IMR-90 (cell line): ENCODE results near the gene NFASC. TPM values are rescaled to one million over a fixed set of nuclear protein-coding genes. Genes with fewer than 3 reads are reported as not detected.

Experiments
- ATAC-seq: fragments of 200-7000 bp; cut with Tn5 transposase; 2 replicates; pipeline ENCODE4 v1.9.1; 2020; ENCODE audit warnings: low read depth, mild to moderate bottlenecking, moderate library complexity
- BruUV-seq: library from RNA; stranded (reverse); fragments of 400-500 nt; replicated peaks from 2 replicates; lab custom pipeline; 2021; lab: Mats Ljungman, UMichigan
- CTCF ChIA-PET: fragments of 300-600 bp; formaldehyde crosslinking; extraction: SDS; loops from one replicate; lab custom pipeline; 2021; ENCODE audit warnings: antibody characterized with exemption; lab: Yijun Ruan, JAX
- POLR2A ChIA-PET: fragments of 300-600 bp; sonication (Branson Sonifier 250); formaldehyde crosslinking; loops from one replicate; lab custom pipeline; 2022; ENCODE audit warnings: antibody characterized with exemption; ENCODE audit not compliant: unreplicated experiment; lab: Charles Lee
- DNase-seq: peaks from one replicate; pipeline ENCODE4 v3.0.0; 2013
- H2AFZ ChIP-seq: replicated peaks from 2 replicates; pipeline ENCODE3; 2013; ENCODE audit warnings: low read length, mild to moderate bottlenecking; ENCODE audit not compliant: poor library complexity
- H2AK5ac ChIP-seq: 2 replicates; pipeline ENCODE4 v1.6.1; 2013; ENCODE audit warnings: low read depth, low read length, inconsistent platforms
- H2AK9ac ChIP-seq: replicated peaks from 2 replicates; pipeline ENCODE3; 2013; ENCODE audit warnings: mild to moderate bottlenecking, low read depth, low read length, moderate library complexity; ENCODE audit not compliant: poor library complexity
- H2BK120ac ChIP-seq: 2 replicates; pipeline ENCODE4 v1.6.1; 2013; ENCODE audit warnings: low read depth, low read length, inconsistent platforms
- H2BK15ac ChIP-seq: 3 replicates; pipeline ENCODE4 v1.6.1; 2013; ENCODE audit warnings: low read depth, low read length, inconsistent platforms
- H2BK20ac ChIP-seq: 2 replicates; pipeline ENCODE4 v1.6.1; 2013; ENCODE audit warnings: low read depth, mild to moderate bottlenecking, inconsistent platforms, low read length, moderate library complexity
- H2BK5ac ChIP-seq: 2 replicates; pipeline ENCODE4 v1.6.1; 2013; ENCODE audit warnings: mild to moderate bottlenecking, low read depth, low read length, inconsistent platforms; ENCODE audit not compliant: poor library complexity, severe bottlenecking
- H3K14ac ChIP-seq: replicated peaks from 2 replicates; pipeline ENCODE4 v1.6.1; 2013; ENCODE audit warnings: low read depth, low read length, inconsistent platforms
- H3K18ac ChIP-seq: 2 replicates; pipeline ENCODE4 v1.6.1; 2013; ENCODE audit warnings: low read depth, low read length, control low read depth
- H3K23ac ChIP-seq: 2 replicates; pipeline ENCODE4 v1.6.1; 2013; ENCODE audit warnings: low read depth, low read length, inconsistent platforms
- H3K27ac ChIP-seq: 2 replicates; pipeline ENCODE4 v1.5.1; 2013; ENCODE audit warnings: mild to moderate bottlenecking, control low read depth, low read length; ENCODE audit not compliant: insufficient read depth
- H3K27me3 ChIP-seq: 2 replicates; pipeline ENCODE4 v1.6.1; 2013; ENCODE audit warnings: low read length; ENCODE audit not compliant: control insufficient read depth, insufficient read depth
- H3K36me3 ChIP-seq: 2 replicates; pipeline ENCODE4 v1.6.1; 2013; ENCODE audit warnings: low read length, mixed read lengths; ENCODE audit not compliant: control insufficient read depth, insufficient read depth
- H3K4ac ChIP-seq: 2 replicates; pipeline ENCODE4 v1.6.1; 2013; ENCODE audit warnings: low read depth, low read length, inconsistent platforms
- H3K4me1 ChIP-seq: 2 replicates; pipeline ENCODE4 v1.6.1; 2013; ENCODE audit warnings: low read length, mixed read lengths; ENCODE audit not compliant: control insufficient read depth, insufficient read depth
- H3K4me2 ChIP-seq: 2 replicates; pipeline ENCODE4 v1.6.1; 2013; ENCODE audit warnings: low read depth, mild to moderate bottlenecking, control low read depth, low read length, moderate library complexity
- H3K4me3 ChIP-seq: 2 replicates; pipeline ENCODE4 v1.5.1; 2013; ENCODE audit warnings: low read depth, mild to moderate bottlenecking, control low read depth, low read length, moderate library complexity; ENCODE audit not compliant: insufficient read depth
- H3K56ac ChIP-seq: 2 replicates; pipeline ENCODE4 v1.6.1; 2013; ENCODE audit warnings: low read length, inconsistent platforms; ENCODE audit not compliant: insufficient read depth; ENCODE audit errors: extremely low read depth
- H3K79me1 ChIP-seq, 2 experiments: 2 replicates each; pipeline ENCODE4 v1.6.1; 2013; ENCODE audit warnings: low read length in 2 of 2, inconsistent platforms in 1 of 2, low read depth in 1 of 2
- H3K9ac ChIP-seq: 2 replicates; pipeline ENCODE4 v1.6.1; 2013; ENCODE audit warnings: low read depth, low read length, control low read depth
- H3K9me1 ChIP-seq: 2 replicates; pipeline ENCODE4 v1.6.1; 2013; ENCODE audit warnings: low read length, inconsistent platforms; ENCODE audit not compliant: insufficient read depth
- H3K9me3 ChIP-seq: 2 replicates; pipeline ENCODE4 v1.6.1; 2013; ENCODE audit warnings: low read length; ENCODE audit not compliant: control insufficient read depth, insufficient read depth
- H4K20me1 ChIP-seq: 2 replicates; pipeline ENCODE4 v1.6.1; 2013; ENCODE audit warnings: low read length, inconsistent platforms; ENCODE audit not compliant: insufficient read depth
- H4K5ac ChIP-seq: 2 replicates; pipeline ENCODE4 v1.6.1; 2013; ENCODE audit warnings: mild to moderate bottlenecking, low read depth, low read length, control low read depth
- H4K8ac ChIP-seq, 2 experiments: 2 replicates each; pipeline ENCODE4 v1.6.1; 2013; ENCODE audit warnings: low read depth in 2 of 2, low read length in 2 of 2, control low read depth in 1 of 2, inconsistent platforms in 1 of 2
- H4K91ac ChIP-seq: 2 replicates; pipeline ENCODE4 v1.6.1; 2013; ENCODE audit warnings: low read depth, low read length, inconsistent platforms; ENCODE audit not compliant: insufficient read depth
- FOS ChIP-seq: fragments of 150-350 bp; IDR thresholded peaks from 2 replicates; pipeline ENCODE4 v1.6.1; 2016; ENCODE audit warnings: low read depth, low read length
- MAZ ChIP-seq: IDR thresholded peaks from 2 replicates; pipeline ENCODE4 v1.6.1; 2012; ENCODE audit warnings: low read depth, mild to moderate bottlenecking, low read length, improper control_type of control experiment, moderate library complexity, borderline replicate concordance
- POLR2A ChIP-seq: IDR thresholded peaks from 2 replicates; pipeline ENCODE4 v1.6.1; 2012; ENCODE audit warnings: mild to moderate bottlenecking, low read depth, low read length
- RCOR1 ChIP-seq: IDR thresholded peaks from 2 replicates; pipeline ENCODE4 v1.6.1; 2012; ENCODE audit warnings: mild to moderate bottlenecking, low read length, improper control_type of control experiment; ENCODE audit not compliant: insufficient replicate concordance
- WGBS, 2 experiments: methylation state at CpG; one replicate each; pipeline versions ENCODE4 v1.1.5 to v1.1.7; 2013; ENCODE audit warnings: missing lambda C conversion rate in 2 of 2; ENCODE audit not compliant: insufficient read length in 1 of 2; ENCODE audit errors: extremely low coverage in 2 of 2; 5-methylcytosine and 5-hydroxymethylcytosine counted together
- dilution Hi-C: fragments of 300-500 bp; cut with HindIII; formaldehyde crosslinking; loops from one replicate; pipeline ENCODE4 v1.14.3; 2018; ENCODE audit warnings: low sequenced_read_pairs; ENCODE audit not compliant: unreplicated experiment
- in situ Hi-C: fragments of 300-500 bp; cut with MboI; formaldehyde crosslinking; loops from 3 replicates; pipeline ENCODE4 v1.14.3; 2019; ENCODE audit warnings: low sequenced_read_pairs, inconsistent platforms, mixed read lengths
- intact Hi-C: fragments of 100-400 bp; cut with micrococcal nuclease; formaldehyde crosslinking; loops from 2 replicates; pipeline ENCODE4 v1.10.0; 2022
- polyA plus RNA-seq, 3 experiments: library from polyadenylated mRNA; depleted of rRNA; stranded (reverse); fragments of >200 nt; gene quantifications; 2 replicates each; pipeline ENCODE4 v1.2.3, GENCODE V29; 2012; ENCODE audit warnings: low replicate concordance in 1 of 3
- total RNA-seq: library from RNA; depleted of rRNA; stranded (reverse); fragments of >200 nt; gene quantifications from 2 replicates; pipeline ENCODE4 v1.2.3, GENCODE V29; 2012
- TF ChIP-seq, protein P1 (sequence below): fragments of 150-350 bp; IDR thresholded peaks from 2 replicates; pipeline ENCODE4 v1.6.1; 2016; ENCODE audit warnings: low read depth, mild to moderate bottlenecking, low read length, moderate library complexity, borderline replicate concordance

The NFASC gene
- total and polyA plus RNA-seq, 2 of the 4 experiments (the other 2 are of a cell fraction): 0.18 to 0.79 TPM

DNA sequence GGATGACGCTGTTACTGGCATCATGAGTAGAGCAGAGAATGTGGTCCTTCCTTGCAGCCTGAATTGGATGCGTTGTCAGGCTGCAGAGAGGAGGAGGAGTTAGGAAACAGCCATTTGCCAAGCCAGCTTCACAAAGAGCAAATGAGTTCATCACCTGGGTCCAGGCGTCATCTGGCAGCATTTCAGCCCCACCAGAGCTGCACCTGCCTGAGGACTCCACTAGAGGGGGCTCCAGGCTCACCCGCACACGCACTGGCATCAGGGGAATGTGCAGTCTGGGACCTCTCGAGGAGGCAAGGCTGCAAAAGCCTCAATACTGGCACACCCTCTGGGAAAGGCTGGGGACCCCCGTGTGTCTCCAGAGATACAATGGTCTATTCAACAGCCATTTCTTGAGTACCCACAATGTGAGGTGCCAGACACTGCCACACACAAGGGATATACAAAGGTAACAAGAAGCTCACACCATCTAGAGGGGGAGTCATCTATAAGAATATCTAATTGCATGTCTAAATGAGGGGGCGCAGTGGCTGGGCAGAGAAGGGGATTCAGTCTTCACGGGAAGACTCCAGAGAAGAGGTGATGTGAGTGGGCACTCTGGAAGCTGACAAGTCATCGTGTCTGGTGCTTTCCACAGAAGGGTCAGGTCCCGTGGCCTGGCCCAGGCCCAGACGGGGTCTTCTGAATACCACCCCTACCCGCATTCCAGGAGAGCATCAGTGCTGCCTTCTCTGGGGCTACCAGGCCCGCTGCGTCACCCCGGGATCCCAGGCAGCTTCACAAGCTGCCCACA is 118.8 kb downstream of the NFASC start (continued):
- TF ChIP-seq, protein P1, sequence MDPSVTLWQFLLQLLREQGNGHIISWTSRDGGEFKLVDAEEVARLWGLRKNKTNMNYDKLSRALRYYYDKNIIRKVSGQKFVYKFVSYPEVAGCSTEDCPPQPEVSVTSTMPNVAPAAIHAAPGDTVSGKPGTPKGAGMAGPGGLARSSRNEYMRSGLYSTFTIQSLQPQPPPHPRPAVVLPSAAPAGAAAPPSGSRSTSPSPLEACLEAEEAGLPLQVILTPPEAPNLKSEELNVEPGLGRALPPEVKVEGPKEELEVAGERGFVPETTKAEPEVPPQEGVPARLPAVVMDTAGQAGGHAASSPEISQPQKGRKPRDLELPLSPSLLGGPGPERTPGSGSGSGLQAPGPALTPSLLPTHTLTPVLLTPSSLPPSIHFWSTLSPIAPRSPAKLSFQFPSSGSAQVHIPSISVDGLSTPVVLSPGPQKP: no peak

DNA sequence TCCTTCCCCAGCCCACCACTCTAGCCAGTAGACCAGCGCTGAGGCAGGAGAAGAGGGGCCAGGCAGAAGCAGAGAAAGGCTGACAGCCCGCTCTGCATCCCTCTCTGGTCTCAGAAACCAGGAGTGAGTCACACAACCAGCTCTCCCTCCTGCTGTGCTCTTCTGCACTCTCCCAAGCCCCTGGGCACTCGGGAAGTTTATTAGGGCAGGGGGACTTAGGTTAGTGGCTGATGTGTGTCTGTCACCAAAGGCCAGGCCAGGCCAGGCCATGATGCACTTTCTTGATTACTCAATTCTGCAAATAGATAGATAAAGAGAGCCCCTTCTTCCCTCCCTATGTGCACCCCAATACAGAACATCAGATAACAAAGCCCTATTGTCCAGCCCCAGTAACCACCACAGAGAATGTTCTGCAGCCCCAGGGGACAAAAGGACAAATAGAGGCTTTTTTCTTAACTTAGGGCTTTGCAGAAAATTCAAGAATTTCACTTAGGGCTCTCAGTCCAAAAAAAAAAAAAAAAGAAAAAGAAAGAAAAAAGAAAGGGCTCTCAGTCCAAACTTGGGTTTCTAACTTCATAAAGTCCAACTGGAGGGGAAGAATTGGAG is 119.5 kb downstream of the NFASC start:
- no peaks in the 10 kb centered on the region for H3K79me1 ChIP-seq
- H3K4ac ChIP-seq: no peak overlapping the region
- H3K27ac ChIP-seq: no peak overlapping the region
- TF ChIP-seq MAZ: no peak
- no peak for TF ChIP-seq POLR2A
- TF ChIP-seq FOS: no peak
- TF ChIP-seq, protein P1: no peak
- TF ChIP-seq RCOR1: no peak
- H3K36me3 ChIP-seq: no peaks in the 10 kb centered on the region
- H2BK5ac ChIP-seq: no peak overlapping the region
- CTCF ChIA-PET: interaction anchor here (0.8 to 2.8 kb wide), 5 partner anchors 8 to 270 kb away, joined by 3 to 31 read pairs (median 7); no protein-coding TSS in a partner anchor
- H4K8ac ChIP-seq: no peak overlapping the region
- no peaks in the 10 kb centered on the region for H4K20me1 ChIP-seq
- H2AFZ ChIP-seq: no peak overlapping the region
- no peak overlapping the region for H2AK5ac ChIP-seq
- H3K4me1 ChIP-seq: no peaks in the 10 kb centered on the region
- H3K9ac ChIP-seq: no peak overlapping the region
- H2BK20ac ChIP-seq: no peak overlapping the region
- DNase-seq (no peak), ATAC-seq (no peak)
- no peak overlapping the region for H3K56ac ChIP-seq
- H3K18ac ChIP-seq: no peak overlapping the region
- H3K4me2 ChIP-seq: no peak overlapping the region
- no peak overlapping the region for H2AK9ac ChIP-seq
- no peaks in the 10 kb centered on the region for H3K9me3 ChIP-seq
- POLR2A ChIA-PET: no interaction called here
- H3K14ac ChIP-seq: no peak overlapping the region
- H3K27me3 ChIP-seq: peaks cover 43% of the 10 kb centered on the region
- no peak overlapping the region for H2BK15ac ChIP-seq
- intact Hi-C loops (no loop called here), in situ Hi-C loops (no loop called here), dilution Hi-C loops (no loop called here)
- WGBS, 2 experiments: no CpG with 5 or more reads among the region's 3 CpGs
- H4K5ac ChIP-seq: no peak overlapping the region
- H4K91ac ChIP-seq: no peak overlapping the region
- no peaks in the 10 kb centered on the region for H3K9me1 ChIP-seq
- no peak overlapping the region for H3K4me3 ChIP-seq
- no peak overlapping the region for H2BK120ac ChIP-seq
- no peak overlapping the region for H3K23ac ChIP-seq
- BruUV-seq: no TSS peak
